DND-41 (cell line): Measurements from ENCODE around the gene ADRA2B.

Source experiments
- EZH2 ChIP-seq: IDR thresholded peaks from 3 replicates; pipeline ENCODE4 v1.6.1; 2012; ENCODE audit warnings: borderline replicate concordance, low read depth, mild to moderate bottlenecking, moderate library complexity, low read length, inconsistent platforms; ENCODE audit not compliant: severe bottlenecking
- TF ChIP-seq, protein P1 (sequence below): IDR thresholded peaks from 2 replicates; pipeline ENCODE4 v1.5.1; 2012; ENCODE audit warnings: borderline replicate concordance, low read length, moderate library complexity, mild to moderate bottlenecking; ENCODE audit not compliant: poor library complexity, severe bottlenecking; ENCODE audit errors: extremely low read depth

DNA sequence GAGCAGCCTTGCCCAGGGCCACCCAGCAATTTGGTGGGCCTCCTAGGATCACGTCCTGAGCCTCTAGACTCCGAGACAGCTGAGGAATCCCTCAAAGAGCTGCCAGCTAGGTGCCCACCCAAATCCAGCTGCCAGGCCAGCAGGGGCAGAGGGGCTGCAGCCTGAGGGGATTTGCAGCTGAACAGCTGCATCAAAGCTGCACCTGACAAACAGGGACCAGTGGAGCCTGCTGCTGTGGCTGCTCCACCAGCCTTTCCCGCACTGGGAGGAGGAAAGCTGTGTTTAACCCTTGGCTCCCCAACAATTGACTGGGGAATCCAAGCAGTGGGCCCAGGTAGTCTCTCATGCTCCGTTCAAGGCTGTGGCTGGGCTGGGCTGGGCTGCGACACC, 8.2 kb downstream of the ADRA2B start:
- TF ChIP-seq, protein P1, sequence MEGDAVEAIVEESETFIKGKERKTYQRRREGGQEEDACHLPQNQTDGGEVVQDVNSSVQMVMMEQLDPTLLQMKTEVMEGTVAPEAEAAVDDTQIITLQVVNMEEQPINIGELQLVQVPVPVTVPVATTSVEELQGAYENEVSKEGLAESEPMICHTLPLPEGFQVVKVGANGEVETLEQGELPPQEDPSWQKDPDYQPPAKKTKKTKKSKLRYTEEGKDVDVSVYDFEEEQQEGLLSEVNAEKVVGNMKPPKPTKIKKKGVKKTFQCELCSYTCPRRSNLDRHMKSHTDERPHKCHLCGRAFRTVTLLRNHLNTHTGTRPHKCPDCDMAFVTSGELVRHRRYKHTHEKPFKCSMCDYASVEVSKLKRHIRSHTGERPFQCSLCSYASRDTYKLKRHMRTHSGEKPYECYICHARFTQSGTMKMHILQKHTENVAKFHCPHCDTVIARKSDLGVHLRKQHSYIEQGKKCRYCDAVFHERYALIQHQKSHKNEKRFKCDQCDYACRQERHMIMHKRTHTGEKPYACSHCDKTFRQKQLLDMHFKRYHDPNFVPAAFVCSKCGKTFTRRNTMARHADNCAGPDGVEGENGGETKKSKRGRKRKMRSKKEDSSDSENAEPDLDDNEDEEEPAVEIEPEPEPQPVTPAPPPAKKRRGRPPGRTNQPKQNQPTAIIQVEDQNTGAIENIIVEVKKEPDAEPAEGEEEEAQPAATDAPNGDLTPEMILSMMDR: no peak
- no peak for TF ChIP-seq EZH2
